GM12878 (cell line): ENCODE measurements around the gene SPSB3. TPM values are rescaled to one million over a fixed set of nuclear protein-coding genes. Genes with fewer than 3 reads are reported as not detected.

Source experiments
- BHLHE40 ChIP-seq, 2 experiments: fragments of 450-650 bp in 1 of 2; IDR thresholded peaks; 2 replicates each; pipeline ENCODE4 v1.6.1; 2011 to 2017; ENCODE audit warnings: low read depth in 2 of 2, borderline replicate concordance in 1 of 2, improper control_type of control experiment in 1 of 2, low read length in 1 of 2, mild to moderate bottlenecking in 1 of 2
- CHD1 ChIP-seq: IDR thresholded peaks from 2 replicates; pipeline ENCODE4 v1.6.1; 2012; ENCODE audit warnings: low read depth, low read length, improper control_type of control experiment
- DPF2 ChIP-seq: fragments of 450-650 bp; IDR thresholded peaks from 2 replicates; pipeline ENCODE4 v1.6.1; 2017; ENCODE audit warnings: mild to moderate bottlenecking
- EED ChIP-seq: sonication (generic); IDR thresholded peaks from 2 replicates; pipeline ENCODE4 v1.6.1; 2016; ENCODE audit warnings: antibody characterized with exemption, low read depth
- EP300 ChIP-seq, 2 experiments: fragments of 150-350 bp in 1 of 2; IDR thresholded peaks; 2 replicates each; pipeline ENCODE4 v1.6.1; 2011 to 2012; ENCODE audit warnings: low read depth in 2 of 2, low read length in 2 of 2, borderline replicate concordance in 1 of 2, improper control_type of control experiment in 1 of 2, inconsistent platforms in 1 of 2; ENCODE audit not compliant: control insufficient read depth in 1 of 2
- MXI1 ChIP-seq: fragments of 150-350 bp; IDR thresholded peaks from 2 replicates; pipeline ENCODE4 v1.6.1; 2011; ENCODE audit warnings: low read depth, mild to moderate bottlenecking, inconsistent platforms, low read length, improper control_type of control experiment
- MYC ChIP-seq: IDR thresholded peaks from 2 replicates; pipeline ENCODE4 v1.6.1; 2011; ENCODE audit warnings: mild to moderate bottlenecking, low read length, moderate library complexity, inconsistent platforms; ENCODE audit not compliant: insufficient read depth, insufficient replicate concordance, insufficient read length, severe bottlenecking
- SMC3 ChIP-seq: IDR thresholded peaks from 2 replicates; pipeline ENCODE4 v1.6.1; 2011; ENCODE audit warnings: low read length, improper control_type of control experiment, borderline replicate concordance
- SREBF1 ChIP-seq: IDR thresholded peaks from 2 replicates; pipeline ENCODE4 v1.6.1; 2012; ENCODE audit warnings: mild to moderate bottlenecking, low read length
- TAF1 ChIP-seq: IDR thresholded peaks from 2 replicates; pipeline ENCODE4 v1.6.1; 2011; ENCODE audit warnings: mild to moderate bottlenecking, low read depth, low read length, borderline replicate concordance
- TARDBP ChIP-seq: IDR thresholded peaks from 2 replicates; pipeline ENCODE4 v1.6.1; 2016; ENCODE audit warnings: borderline replicate concordance
- polyA plus RNA-seq, 11 experiments: library from polyadenylated mRNA; depleted of rRNA in 4 of 11; unstranded in 6 of 11; stranded (reverse) in 5 of 11; fragments of >200 nt; fragmentation: Nextera tagmentation in 4 of 11; fragmentation: Illumina TruSeq in 1 of 11; extraction: Ambion mirVana in 4 of 11; extraction: Trizol in 1 of 11; gene quantifications; 1 replicate in 1 of 11; 2 replicates in 10 of 11; pipeline versions ENCODE4 v1.2.1 to v1.2.3, GENCODE V29; 2011 to 2016; ENCODE audit warnings: inconsistent platforms in 2 of 11, missing spikeins in 2 of 11, low read depth in 1 of 11
- total RNA-seq, 4 experiments: library from RNA; depleted of rRNA in 3 of 4; stranded (reverse); fragments of >200 nt in 3 of 4; fragmentation: Illumina TruSeq in 1 of 4; extraction: Trizol in 1 of 4; gene quantifications; 2 replicates each; pipeline versions ENCODE4 v1.2.1 to v1.2.3, GENCODE V29; 2013 to 2021
- TF ChIP-seq, protein P1 (sequence below): fragments of 450-650 bp; IDR thresholded peaks from 2 replicates; pipeline ENCODE4 v1.6.1; 2018; ENCODE audit warnings: borderline replicate concordance, mild to moderate bottlenecking; ENCODE audit not compliant: partially characterized antibody
- TF ChIP-seq, protein P2 (sequence below): fragments of 450-650 bp; IDR thresholded peaks from 2 replicates; pipeline ENCODE4 v1.6.1; 2014; ENCODE audit warnings: mild to moderate bottlenecking
- TF ChIP-seq, protein P3 (sequence below): fragments of 450-650 bp; IDR thresholded peaks from 2 replicates; pipeline ENCODE4 v1.6.1; 2017; ENCODE audit warnings: mild to moderate bottlenecking, moderate library complexity

The SPSB3 gene
- total and polyA plus RNA-seq, 10 of the 15 experiments (the other 5 are each of a cell fraction or from before 2014, with no cell fraction given): 0.31 to 26.9 (median 14.0) TPM

DNA sequence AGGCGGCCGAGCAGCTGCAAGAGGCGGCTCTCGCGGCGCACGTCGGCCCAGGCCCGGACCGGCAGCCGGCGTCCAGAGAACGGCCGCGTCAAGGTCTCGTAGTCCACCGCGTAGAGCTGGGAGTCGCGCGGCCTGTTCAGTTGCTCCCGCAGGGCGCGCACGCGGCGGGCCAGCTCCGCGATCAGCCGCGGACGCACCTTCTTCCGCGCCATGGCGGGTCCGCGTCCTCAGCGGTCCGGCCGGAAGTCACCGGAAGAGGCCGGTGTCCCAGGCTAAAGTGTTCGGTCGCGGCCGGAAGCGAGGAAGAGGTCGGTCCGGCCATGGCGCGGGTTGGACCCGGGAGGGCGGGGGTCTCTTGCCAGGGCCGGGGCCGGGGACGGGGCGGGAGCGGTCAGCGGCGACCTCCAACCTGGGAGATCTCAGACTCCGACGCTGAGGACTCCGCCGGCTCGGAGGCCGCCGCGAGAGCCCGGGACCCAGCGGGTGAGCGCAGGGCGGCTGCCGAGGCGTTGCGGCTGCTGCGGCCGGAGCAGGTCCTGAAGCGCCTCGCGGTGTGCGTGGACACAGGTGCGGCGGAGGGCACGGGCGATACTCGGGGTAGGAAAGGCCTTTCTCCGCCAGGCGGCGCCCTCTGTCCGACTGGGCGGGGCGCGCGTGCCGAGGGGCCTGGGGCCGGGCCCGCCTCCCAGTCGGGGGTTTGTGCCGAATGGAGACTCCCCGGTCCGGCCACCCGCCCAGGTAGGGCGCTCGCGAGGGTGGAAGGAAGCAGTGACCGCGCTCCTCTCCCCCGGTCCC is 9.3 kb downstream of the SPSB3 start, which contains the start of gene MRPS34 (continued):
- TF ChIP-seq, protein P1, sequence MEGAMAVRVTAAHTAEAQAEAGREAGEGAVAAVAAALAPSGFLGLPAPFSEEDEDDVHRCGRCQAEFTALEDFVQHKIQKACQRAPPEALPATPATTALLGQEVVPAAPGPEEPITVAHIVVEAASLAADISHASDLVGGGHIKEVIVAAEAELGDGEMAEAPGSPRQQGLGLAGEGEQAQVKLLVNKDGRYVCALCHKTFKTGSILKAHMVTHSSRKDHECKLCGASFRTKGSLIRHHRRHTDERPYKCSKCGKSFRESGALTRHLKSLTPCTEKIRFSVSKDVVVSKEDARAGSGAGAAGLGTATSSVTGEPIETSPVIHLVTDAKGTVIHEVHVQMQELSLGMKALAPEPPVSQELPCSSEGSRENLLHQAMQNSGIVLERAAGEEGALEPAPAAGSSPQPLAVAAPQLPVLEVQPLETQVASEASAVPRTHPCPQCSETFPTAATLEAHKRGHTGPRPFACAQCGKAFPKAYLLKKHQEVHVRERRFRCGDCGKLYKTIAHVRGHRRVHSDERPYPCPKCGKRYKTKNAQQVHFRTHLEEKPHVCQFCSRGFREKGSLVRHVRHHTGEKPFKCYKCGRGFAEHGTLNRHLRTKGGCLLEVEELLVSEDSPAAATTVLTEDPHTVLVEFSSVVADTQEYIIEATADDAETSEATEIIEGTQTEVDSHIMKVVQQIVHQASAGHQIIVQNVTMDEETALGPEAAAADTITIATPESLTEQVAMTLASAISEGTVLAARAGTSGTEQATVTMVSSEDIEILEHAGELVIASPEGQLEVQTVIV: no peak
- no peak for TF ChIP-seq TARDBP
- TF ChIP-seq TAF1: peak; percentile 94
- TF ChIP-seq CHD1: peak; percentile 83; the same call in 1 of the 2 replicates
- peak; percentile 49; the same call in 1 of the 2 replicates for TF ChIP-seq SREBF1
- peak; percentile 91 to 98 for TF ChIP-seq BHLHE40 (IDR thresholded peaks at IDR 0.05; ENCODE audit: borderline replicate concordance in 1 of 2, low read depth in 2 of 2, low read length in 1 of 2)
- TF ChIP-seq, protein P2, sequence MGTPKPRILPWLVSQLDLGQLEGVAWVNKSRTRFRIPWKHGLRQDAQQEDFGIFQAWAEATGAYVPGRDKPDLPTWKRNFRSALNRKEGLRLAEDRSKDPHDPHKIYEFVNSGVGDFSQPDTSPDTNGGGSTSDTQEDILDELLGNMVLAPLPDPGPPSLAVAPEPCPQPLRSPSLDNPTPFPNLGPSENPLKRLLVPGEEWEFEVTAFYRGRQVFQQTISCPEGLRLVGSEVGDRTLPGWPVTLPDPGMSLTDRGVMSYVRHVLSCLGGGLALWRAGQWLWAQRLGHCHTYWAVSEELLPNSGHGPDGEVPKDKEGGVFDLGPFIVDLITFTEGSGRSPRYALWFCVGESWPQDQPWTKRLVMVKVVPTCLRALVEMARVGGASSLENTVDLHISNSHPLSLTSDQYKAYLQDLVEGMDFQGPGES: no peak
- TF ChIP-seq MYC: peak; percentile 73
- peak; percentile 39 for TF ChIP-seq MXI1
- TF ChIP-seq, protein P3, sequence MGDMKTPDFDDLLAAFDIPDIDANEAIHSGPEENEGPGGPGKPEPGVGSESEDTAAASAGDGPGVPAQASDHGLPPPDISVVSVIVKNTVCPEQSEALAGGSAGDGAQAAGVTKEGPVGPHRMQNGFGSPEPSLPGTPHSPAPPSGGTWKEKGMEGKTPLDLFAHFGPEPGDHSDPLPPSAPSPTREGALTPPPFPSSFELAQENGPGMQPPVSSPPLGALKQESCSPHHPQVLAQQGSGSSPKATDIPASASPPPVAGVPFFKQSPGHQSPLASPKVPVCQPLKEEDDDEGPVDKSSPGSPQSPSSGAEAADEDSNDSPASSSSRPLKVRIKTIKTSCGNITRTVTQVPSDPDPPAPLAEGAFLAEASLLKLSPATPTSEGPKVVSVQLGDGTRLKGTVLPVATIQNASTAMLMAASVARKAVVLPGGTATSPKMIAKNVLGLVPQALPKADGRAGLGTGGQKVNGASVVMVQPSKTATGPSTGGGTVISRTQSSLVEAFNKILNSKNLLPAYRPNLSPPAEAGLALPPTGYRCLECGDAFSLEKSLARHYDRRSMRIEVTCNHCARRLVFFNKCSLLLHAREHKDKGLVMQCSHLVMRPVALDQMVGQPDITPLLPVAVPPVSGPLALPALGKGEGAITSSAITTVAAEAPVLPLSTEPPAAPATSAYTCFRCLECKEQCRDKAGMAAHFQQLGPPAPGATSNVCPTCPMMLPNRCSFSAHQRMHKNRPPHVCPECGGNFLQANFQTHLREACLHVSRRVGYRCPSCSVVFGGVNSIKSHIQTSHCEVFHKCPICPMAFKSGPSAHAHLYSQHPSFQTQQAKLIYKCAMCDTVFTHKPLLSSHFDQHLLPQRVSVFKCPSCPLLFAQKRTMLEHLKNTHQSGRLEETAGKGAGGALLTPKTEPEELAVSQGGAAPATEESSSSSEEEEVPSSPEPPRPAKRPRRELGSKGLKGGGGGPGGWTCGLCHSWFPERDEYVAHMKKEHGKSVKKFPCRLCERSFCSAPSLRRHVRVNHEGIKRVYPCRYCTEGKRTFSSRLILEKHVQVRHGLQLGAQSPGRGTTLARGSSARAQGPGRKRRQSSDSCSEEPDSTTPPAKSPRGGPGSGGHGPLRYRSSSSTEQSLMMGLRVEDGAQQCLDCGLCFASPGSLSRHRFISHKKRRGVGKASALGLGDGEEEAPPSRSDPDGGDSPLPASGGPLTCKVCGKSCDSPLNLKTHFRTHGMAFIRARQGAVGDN: peak; percentile 34; the same call in 1 of the 2 replicates
- TF ChIP-seq DPF2: no peak; the same call in 1 of the 2 replicates
- no peak for TF ChIP-seq EP300 (IDR thresholded peaks at IDR 0.05; ENCODE audit: borderline replicate concordance in 1 of 2, control insufficient read depth in 1 of 2, low read depth in 2 of 2, low read length in 2 of 2)
- peak; percentile 36 for TF ChIP-seq SMC3
- TF ChIP-seq EED: peak; percentile 9; the same call in 1 of the 2 replicates
